ENCODE results near the gene GALM. TPM values are rescaled to one million over a fixed set of nuclear protein-coding genes. Genes with fewer than 3 reads are reported as not detected.

The GALM gene
- total RNA-seq = 21.0 and 22.2 TPM in 2 replicates

GRCh38 chr2:38665854-38666555 lies at the start of gene GALM:
Gene GALM, plus strand, starts transcription at chr2:38666114. Its CDS starts 48 bp downstream, at chr2:38666162.

GRCh38 chr2:38750891-38751595 lies 85.1 kb downstream of the GALM start, which contains the start of gene SRSF7:
Gene SRSF7, minus strand, starts transcription at chr2:38751361. Its CDS starts 105 bp downstream, at chr2:38751256.

Other genes starting within 250 kb of the GALM start
- 15.9 and 18.4 TPM in 2 replicates for gene HNRNPLL, start 63.2 kb upstream of the GALM start, total RNA-seq
- gene SRSF7, start 85.2 kb downstream of the GALM start, total RNA-seq = 51.1 and 55.0 TPM in 2 replicates
- 5.9 and 8.2 TPM in 2 replicates for gene GEMIN6, start 112.1 kb downstream of the GALM start, total RNA-seq
- 11.5 and 11.7 TPM in 2 replicates for gene DHX57, start 209.8 kb downstream of the GALM start, total RNA-seq
- 13.8 and 15.4 TPM in 2 replicates for gene MORN2, start 209.9 kb downstream of the GALM start, total RNA-seq
- 0.12 and 0.59 TPM in 2 replicates for gene ARHGEF33, start 223.8 kb downstream of the GALM start, total RNA-seq

Data from cardiac ventricle fibroblast (primary cell).